Fibroblast of pulmonary artery (primary cell): ENCODE data around the gene HOXB9.

Experiments
- DNase-seq: peaks from one replicate; pipeline ENCODE4 v3.0.0-alpha.2; 2010; ENCODE audit warnings: low read depth
- H3K4me3 ChIP-seq: replicated peaks from 2 replicates; pipeline ENCODE4 v1.5.1; 2011; ENCODE audit warnings: low read depth, mild to moderate bottlenecking, control low read depth, low read length, moderate library complexity
- TF ChIP-seq, protein P1 (sequence below): IDR thresholded peaks from 2 replicates; pipeline ENCODE4 v1.5.1; 2011; ENCODE audit warnings: mild to moderate bottlenecking, control low read depth, low read length, inconsistent platforms; ENCODE audit errors: missing control alignments

The HOXB9 gene

DNA sequence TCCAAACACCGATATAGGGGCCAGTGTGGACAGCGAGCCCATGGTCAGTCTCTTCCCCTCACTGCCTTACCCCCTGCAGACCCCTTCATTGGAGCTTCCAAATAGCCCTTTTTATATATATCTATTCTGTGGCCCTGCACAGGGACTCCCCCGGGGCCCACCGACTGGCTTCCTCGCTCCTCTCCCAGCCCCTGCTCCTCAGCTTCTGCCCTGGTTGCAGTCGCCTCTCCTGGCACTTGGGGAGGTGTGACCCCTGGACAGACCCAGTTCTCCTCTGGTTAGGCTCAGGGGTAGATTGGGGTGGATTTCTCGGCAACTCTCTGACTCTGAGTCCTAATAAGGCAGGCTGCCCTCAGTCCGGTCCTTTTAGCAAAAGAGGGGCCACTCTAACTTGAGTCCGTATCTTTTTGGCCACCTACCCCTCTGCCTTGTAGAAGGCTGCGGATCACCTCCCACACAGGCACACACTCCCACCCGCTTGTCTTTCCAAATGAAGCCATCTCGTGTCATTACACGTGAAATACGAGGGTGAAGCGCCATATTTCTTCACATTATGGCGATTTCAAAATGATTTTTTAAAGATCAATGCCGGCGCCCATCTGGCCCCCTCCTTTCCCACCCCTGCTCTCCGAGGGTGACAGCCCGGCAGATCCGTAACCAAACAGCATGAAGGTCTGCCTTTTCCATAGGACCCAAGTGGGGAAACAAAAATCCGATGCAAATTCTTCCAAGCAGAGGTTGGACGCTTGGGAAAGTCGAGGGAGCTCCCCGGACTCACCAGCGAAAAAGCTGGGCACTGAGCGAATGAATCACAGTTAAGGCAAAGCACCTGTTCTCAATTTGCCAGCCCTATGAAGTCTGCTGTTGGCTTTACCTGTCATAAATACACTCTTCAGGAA lies 1.7 kb upstream of the HOXB9 start:
- no peak for DNase-seq
- no peak overlapping the region for H3K4me3 ChIP-seq
- TF ChIP-seq, protein P1, sequence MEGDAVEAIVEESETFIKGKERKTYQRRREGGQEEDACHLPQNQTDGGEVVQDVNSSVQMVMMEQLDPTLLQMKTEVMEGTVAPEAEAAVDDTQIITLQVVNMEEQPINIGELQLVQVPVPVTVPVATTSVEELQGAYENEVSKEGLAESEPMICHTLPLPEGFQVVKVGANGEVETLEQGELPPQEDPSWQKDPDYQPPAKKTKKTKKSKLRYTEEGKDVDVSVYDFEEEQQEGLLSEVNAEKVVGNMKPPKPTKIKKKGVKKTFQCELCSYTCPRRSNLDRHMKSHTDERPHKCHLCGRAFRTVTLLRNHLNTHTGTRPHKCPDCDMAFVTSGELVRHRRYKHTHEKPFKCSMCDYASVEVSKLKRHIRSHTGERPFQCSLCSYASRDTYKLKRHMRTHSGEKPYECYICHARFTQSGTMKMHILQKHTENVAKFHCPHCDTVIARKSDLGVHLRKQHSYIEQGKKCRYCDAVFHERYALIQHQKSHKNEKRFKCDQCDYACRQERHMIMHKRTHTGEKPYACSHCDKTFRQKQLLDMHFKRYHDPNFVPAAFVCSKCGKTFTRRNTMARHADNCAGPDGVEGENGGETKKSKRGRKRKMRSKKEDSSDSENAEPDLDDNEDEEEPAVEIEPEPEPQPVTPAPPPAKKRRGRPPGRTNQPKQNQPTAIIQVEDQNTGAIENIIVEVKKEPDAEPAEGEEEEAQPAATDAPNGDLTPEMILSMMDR, result no peak

DNA sequence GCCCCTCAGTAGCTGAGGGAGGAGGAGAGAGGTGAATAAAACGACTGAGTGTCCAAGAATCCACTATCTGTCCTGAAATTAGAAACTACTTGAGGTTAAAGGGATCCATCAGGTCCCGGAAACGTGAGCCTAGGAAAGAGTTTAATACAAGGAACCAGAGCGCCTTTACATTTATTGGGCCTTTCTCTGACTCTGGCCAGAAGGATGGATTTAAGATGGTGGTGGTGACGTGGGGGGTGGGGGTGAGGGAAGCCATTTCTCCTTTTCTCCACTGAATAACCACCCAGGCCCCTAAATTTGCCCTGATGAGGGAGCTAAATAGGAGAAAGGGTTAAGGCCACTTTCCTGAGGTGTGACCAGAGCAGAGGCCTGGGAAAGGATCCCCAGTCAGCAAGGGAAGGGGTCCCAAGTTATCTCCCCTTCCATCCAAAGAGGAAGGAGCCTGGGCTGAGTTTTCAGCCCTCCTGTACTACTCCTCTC lies 1.0 kb upstream of the HOXB9 start:
- DNase-seq, result no peak
- TF ChIP-seq, protein P1, result no peak
- no peak overlapping the region for H3K4me3 ChIP-seq

DNA sequence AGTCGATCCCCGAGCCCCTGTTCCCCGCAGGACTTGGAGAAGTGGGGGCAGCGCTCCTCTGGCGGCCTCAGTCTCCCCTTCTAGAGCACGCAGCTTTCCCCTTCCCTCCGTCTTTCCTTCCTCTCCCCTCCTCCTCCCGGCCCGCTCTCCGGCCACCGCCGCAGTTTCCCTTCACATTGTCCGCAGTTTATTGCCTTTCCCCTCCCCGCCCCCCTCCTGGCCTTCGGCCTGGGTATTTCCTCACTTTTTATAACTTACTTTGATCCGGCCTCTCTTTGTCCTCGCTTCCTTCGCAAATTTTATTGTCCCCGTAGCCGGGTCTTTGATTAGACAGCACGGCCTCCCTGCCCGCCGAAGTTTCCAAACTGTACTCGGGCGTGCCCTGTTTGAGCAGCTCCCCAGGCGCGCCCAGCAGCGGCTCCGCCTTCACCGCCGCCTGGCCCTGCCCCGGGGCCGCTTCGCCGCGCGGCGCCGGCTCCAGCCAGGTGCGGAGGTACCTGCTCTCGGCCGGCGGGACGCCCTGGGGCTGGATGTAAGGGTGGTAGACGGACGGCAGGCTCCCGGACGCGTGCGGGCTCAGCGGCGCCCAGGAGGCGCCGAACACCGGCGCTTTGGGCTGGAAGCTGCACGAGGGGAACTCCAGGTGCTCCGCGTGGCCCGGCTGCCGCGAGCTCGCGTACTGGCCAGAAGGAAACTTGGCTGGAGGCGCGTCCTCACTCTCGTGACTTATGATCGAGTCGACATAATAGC lies 488 bp downstream of the HOXB9 start:
- TF ChIP-seq, protein P1, result no peak
- H3K4me3 ChIP-seq, result no peak overlapping the region
- no peak for DNase-seq

DNA sequence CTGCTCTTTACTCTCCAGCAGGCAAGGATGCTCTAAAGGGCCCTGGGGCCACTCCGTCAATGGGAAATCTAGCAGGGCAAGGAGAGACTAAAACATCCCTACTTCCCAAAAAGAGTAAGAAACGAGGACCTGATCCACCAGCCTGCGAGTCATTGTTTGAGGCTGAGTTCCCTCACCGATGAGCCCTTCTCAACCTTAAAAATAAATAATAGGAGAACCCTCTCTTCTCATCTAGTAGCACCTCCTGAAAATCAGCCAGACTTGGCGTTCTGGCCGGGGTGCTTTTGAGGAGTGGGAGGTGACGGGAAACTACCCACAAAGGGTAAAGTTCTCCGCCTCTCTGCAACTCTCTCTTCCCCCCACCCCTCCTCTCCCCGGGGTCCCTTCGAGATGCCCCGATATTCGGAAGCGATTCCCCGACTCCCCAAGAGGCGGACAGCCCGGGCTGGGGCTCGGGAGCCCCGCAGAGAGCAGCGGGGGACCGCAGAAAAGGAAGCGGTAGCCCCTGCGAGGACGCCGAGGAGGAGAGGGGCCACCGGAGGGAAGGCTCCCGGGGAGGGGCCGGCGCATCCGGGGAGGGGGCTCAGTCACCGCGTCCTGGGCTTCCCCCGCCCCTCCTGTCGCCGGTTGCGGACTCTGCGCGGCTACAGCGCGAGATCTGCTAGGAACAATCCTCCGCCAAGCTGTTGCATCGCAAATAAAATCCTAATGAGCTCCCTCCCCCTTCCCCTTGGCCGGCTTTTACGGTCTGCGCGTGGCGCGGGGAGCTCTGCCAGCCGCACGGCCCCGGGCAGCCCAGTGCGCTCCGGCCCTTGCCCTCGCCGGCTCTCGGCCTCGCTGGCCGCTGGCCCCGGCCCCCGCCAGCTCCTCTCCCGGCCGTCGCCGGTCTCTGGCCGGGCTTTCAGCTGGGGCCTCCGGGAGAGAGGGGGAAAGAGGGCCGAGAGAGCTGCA lies 1.3 kb downstream of the HOXB9 start:
- no peak overlapping the region for H3K4me3 ChIP-seq
- TF ChIP-seq, protein P1, result no peak
- DNase-seq, result no peak

DNA sequence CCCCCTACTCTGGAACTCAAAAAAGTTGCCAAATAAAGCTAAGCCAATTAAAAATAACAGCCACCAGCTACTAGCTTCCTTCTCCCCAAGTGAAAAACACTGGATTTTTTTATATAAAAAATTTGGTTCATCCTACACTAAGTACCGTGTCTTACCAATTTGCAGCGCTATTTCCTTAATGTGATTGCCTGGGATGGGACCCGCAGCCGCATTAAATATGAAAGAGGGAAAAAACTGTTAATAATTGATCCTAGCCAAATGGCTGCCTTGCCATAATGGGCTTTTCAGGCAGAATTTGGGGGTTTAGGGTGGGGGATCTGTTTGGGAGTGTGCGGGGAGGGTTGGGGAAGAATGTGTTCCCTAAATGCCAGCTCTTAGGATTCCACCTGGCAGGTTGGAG lies 2.0 kb downstream of the HOXB9 start:
- H3K4me3 ChIP-seq, result no peak overlapping the region
- TF ChIP-seq, protein P1, result no peak
- DNase-seq, result no peak

DNA sequence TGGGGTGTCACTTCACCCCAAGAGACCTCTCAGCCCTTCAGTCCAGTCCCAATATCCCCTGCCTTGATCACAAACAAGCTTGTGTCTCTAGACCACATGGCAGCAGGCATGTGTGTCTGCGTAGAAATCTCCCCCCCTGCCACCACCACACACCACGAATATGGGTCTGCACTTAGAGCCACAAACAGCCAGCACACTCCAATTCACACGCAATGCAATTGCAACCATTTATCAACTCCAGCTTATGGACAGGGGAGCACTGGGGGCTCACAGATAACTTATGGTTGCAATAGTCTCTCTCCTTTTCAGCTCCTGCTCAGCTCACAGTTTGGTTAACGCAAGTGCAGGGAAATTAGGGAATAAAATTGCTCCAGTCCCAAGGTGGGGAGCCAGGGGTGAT lies 2.6 kb downstream of the HOXB9 start:
- H3K4me3 ChIP-seq, result no peak overlapping the region
- TF ChIP-seq, protein P1, result no peak
- DNase-seq, result no peak
